HG03558 (cell line): ENCODE measurements around the gene CSTPP1.
"Not testable (repeated sequence)": the region's sequence is repeated elsewhere in the genome, so short reads cannot be mapped to it uniquely, and the experiment has no call there.

Experiments
- ATAC-seq: cut with Tn5 transposase; IDR thresholded peaks from one replicate; pipeline ENCODE4 v1.9.1; 2021; ENCODE audit warnings: moderate number of reproducible peaks; ENCODE audit not compliant: unreplicated experiment; ENCODE audit errors: extremely low read depth

Gene CSTPP1

GRCh38 chr11:46984548-46984947, 48.0 kb downstream of the CSTPP1 start:
- no peak for ATAC-seq

DNA sequence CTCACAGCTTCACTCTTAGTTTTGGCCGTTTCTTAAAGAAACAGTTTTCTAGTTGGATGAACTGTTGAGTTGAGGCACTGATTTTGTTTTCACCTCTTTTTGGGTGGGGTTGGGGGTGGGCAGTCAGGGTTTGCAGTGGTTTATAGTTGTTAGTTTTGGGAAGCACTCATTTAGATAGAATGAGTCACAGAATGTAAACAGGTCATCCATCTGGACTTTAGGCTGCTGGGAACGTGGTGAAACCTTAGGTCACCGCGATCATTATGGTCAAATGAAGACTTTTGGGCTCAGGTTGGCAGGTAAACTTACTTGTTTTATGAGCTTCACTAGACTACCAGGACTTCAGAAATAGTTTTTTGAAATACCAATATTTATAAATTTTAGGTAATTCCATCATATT, 48.4 kb downstream of the CSTPP1 start:
- no peak for ATAC-seq

- ATAC-seq, result no peak
Measured at GRCh38 chr11:46987183-46987582, 50.6 kb downstream of the CSTPP1 start.

DNA sequence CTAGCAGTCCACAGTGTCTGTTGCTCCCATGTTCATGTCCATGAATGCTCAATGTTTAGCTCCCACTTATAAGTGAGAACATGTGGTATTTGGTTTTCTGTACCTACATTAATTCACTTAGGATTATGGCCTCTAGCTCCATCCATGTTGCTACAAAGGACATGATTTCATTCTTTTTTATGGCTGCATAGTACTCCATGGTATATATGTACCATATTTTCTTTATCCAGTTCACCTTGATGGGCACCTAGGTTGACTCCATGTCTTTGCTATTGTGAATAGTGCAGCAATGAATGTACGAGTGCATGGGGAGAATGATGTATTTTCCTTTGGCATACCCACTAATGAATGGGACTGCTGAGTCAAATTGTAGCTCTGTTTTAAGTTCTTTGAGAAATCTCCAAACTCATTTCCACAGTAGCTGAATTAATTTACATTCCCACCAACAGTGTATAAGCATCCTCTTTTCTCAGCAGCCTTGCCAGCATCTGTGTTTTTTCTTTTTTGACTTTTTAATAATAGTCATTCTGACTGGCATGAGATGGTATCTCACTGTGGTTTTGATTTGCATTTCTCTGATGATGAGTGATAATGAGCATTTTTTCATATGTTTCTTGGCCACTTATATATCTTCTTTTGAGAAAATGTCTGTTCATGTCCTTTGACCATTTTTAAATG, 53.4 kb downstream of the CSTPP1 start:
- not testable (repeated sequence) for ATAC-seq

GRCh38 chr11:46991391-46991790, 54.8 kb downstream of the CSTPP1 start:
- ATAC-seq, result no peak

DNA sequence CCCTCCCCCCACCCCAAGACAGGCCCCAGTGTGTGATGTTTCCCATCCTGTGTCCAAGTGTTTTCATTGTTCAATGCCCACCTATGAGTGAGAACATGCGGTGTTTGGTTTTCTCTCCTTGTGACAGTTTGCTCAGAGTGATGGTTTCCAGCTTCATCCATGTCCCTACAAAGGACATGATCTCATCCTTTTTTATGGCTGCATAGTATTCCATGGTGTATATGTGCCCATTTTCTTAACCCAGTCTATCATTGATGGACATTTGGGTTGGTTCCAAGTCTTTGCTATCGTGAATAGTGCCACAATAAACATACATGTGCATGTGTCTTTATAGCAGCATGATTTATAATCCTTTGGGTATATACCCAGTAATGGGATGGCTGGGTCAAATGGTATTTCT, 55.8 kb downstream of the CSTPP1 start:
- not testable (repeated sequence) for ATAC-seq

GRCh38 chr11:46997796-46998195, 61.2 kb downstream of the CSTPP1 start:
- not testable (repeated sequence) for ATAC-seq

DNA sequence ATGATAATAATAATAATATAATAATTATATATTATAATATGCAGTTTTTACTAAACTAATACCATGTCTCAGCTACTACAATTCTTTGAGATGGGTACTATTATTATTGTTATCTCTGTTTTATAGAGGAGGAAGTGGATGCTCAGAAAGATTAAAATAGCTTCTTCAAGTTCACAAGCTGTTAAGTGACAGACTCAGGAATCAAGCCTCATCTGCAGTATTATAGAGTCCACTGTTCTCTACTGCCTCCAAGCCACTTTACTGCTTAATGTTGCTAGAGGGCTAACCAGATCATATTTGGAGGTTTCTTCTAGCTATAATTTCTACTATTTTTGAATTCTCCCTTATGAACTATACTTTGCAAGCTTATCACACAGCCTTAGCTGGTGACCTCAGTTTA, 62.7 kb downstream of the CSTPP1 start:
- no peak for ATAC-seq

DNA sequence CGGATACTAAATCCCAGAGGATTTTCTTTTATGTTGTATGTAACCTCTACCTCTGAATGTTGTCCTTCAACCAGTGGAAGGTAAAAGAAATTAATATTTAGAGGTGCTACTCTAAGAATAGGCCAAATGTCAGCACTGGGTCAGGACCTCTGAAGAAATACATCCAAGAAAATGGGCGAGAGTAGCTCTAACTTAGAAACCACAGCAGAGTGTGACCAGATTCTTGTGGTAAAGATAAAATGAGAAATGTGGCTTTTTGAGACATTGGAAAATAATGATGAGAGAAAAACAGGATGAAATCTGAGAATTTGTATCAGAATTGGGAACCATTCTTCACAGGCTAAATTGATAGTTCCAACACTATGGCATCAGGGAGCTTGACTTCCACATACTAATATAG, 63.5 kb downstream of the CSTPP1 start:
- ATAC-seq, result no peak

GRCh38 chr11:47001781-47002181, 65.2 kb downstream of the CSTPP1 start:
- no peak for ATAC-seq

DNA sequence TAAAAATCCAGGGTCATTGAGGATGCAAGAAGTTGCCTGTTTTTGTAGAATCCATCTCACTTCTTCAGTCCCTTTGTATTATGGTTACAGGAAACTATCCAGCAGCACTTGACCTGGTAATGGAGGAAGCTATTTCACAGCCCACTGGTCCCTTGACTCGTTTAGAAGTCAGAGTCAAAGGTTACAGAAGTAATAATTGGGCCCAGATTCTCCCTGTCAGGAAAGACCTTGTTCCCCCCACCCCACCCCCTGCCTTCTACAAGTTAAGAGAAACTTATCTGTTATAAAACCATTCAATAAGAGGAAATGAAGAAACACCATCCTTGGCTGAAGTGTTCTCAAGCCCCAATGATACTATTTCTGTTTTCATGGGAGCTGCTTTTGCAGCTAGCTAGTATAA, 65.8 kb downstream of the CSTPP1 start:
- no peak for ATAC-seq

DNA sequence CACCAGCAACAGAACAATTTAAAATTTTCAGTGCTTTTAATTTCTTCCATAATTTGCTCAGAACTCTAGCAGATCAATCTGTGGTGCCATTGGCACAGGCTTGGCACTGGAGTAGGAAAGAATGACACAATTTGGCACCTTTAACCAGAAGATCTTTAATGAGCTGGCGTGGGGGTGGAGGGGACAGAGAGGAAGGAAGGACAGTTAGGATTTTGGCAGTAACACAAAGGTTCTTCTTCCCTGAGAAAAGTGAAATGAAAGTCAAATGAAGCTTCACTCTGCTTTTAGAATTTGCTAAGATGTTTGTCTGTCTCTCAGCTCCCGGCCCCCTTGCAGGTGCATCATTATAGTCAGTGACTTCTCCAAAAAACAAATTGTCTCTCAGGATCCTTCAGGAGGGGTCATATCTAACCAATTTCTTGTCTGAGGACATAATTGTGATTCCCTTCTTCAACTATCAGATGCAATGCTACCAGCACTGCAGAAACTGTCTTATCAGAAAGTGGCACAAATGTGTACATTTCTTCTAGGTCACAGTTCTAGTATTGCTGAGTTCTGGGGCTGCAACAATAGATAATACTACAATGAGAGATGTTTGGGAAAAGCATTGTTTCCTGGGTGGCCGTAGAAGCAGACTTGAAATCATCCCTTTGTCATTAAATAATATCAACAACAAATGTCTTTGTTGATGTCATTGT, 66.8 kb downstream of the CSTPP1 start:
- ATAC-seq, result no peak

GRCh38 chr11:47004595-47005033, 68.1 kb downstream of the CSTPP1 start:
- no peak for ATAC-seq

DNA sequence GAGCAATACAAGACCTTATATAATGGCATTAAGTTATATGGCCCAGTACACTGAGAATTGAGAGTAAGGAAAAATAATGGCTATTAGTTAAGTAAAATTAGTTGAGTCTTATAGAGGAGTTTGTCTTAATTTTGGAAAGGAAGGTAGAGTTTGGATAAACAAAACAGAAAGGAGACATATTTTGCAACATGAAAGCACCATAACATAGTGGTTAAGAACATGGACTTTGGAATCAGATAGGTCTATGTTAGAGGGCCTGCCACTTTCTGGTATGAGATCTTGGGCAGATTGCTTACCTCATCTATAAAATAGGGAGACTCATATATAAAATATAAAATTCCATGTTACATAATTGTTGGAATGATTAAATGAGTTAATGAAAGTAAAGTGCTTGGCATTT, 68.9 kb downstream of the CSTPP1 start:
- no peak for ATAC-seq

DNA sequence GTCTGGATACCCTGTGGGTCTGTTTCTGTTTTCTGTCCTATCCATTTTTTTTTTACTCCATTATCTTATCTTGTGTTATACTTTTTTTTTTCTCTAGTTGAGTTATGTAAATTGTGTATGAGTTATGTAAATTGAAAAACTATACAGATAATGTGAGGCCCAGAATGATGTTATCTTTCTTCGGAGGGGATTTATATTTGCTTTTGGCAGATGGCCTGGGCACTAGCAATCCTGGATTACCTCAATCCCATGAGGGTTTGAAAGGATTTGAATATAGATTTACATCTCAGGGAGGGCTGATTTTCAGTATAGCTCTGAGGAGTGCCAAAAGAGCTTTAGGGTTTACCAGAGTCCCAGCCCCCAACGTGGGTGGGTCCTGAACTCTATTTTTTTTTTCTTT, 71.0 kb downstream of the CSTPP1 start:
- ATAC-seq, result no peak

GRCh38 chr11:47010179-47010578, 73.6 kb downstream of the CSTPP1 start:
- ATAC-seq, result no peak

DNA sequence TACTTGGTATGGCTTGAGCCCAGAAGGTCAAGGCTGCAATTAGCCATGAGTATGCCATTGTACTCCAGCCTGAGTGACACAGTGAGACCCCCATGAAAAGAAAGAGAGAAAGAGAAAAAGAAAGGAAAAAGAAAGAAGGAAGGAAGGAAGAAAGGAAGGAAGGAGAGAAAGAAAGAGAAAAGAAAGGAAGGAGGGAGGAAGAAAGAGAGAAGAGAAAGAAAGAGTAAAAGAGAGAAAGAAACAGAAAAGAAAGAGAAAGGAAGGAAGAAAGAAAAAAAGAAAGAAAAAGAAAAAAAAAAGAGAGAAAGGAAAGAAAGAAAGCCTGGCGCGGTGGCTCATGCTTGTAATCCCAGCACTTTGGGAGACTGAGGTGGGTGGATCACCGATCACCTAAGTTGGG, 77.5 kb downstream of the CSTPP1 start:
- ATAC-seq, result no peak

DNA sequence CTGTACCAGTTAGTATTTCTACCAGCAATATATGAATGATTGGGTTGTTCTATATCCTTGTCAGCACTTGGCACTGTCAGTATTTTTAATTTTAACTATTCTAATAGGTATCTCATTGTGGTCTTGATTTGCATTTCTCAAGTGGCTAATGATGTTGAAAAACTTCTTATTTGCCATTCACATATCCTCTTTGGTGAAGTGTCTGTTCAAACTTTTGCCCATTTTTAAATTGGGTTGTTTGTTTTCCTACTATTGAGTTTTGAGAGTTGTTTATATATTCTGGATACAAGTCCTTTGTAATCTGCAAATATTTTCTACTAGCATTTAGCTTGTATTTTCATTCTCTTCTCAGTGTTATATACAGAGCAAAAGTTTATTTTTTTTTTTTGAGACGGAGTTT, 82.1 kb downstream of the CSTPP1 start:
- ATAC-seq, result no peak

DNA sequence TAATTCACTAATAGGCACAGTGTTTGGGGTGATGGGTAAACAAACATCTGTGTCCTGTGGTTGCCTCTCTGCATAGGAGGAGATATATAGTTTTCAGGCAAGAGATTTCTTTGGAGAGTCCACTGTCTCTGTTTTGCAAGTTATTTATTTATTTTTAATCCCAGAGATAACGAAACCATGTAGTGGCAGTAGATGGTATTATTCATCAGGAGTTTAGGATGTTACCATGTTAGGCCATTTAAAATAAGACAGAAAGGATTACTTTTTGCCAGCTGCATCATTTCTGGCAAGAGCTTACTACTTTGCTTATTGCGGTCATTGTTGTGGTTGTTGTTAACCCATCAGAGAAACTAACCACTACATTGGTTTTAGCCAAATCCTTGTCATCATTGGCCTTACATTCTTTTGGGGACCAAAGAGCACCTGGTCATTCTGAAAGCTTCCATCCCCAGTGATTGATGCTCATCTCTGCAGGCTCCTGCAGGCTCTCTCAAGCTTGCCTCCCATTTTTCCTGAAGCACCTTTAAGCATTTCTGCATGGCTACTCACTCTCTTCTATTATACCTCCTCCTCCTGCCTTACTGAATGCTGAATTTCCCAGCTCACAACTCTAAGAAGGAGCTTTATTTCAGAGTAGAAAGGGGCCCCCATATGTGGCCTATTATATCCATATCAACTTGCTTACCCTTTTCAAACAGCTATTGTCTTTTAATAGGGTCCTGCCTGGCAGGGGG, 84.4 kb downstream of the CSTPP1 start:
- ATAC-seq, result no peak

DNA sequence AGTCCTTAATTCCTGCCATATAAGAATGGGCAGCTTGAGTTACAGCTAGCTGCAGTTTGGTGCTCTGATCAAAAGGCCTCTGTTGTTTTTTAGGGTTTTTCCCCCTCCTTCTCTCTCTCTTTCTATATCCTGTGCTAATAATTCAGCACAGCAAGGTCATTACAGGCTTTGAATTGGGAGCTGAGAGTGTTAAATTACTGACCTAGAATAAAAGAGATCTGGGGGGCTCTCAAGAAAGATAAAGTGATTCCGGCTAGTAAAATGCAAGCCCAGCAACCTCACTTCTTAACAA, 84.9 kb downstream of the CSTPP1 start:
- no peak for ATAC-seq

- ATAC-seq, result no peak
Measured at GRCh38 chr11:47021965-47022364, 85.4 kb downstream of the CSTPP1 start.
